A673 (cell line): ENCODE measurements around the gene TRPM3.

Experiments
- EZH2 ChIP-seq: fragments of 200-600 bp; sonication (generic); IDR thresholded peaks from 2 replicates; pipeline ENCODE4 v1.6.1; 2017; ENCODE audit warnings: borderline replicate concordance, low read depth, mild to moderate bottlenecking, mixed read lengths, antibody characterized with exemption, low read length; ENCODE audit not compliant: poor library complexity, severe bottlenecking
- TF ChIP-seq, protein P1 (sequence below): fragments of 300-800, 200-600 bp; sonication (generic); conservative IDR thresholded peaks from 2 replicates; pipeline ENCODE4 v1.5.1; 2017; ENCODE audit warnings: low read depth, mild to moderate bottlenecking, antibody characterized with exemption, low read length, moderate library complexity, mixed read lengths

DNA sequence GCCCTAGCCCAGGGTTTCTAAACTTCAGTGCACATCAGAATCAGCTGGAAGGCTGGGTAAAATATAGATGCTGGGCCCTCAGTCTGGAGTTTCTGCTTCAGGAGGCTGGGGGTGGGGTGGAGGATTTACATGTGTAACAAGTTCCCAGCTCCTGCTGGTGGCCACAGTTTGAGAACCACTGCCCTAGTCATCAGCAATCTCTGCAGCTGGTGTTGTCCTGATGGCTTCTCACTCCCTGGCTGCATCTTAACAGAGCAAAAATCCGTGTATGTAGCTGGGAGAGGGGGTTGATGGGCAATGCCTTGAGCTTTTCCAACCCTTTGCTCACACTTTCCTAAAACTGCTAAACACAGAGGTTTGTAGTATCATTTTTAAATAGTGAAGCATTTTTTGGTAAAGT, 520.9 kb downstream of the TRPM3 start:
- no peak for TF ChIP-seq EZH2
- TF ChIP-seq, protein P1, sequence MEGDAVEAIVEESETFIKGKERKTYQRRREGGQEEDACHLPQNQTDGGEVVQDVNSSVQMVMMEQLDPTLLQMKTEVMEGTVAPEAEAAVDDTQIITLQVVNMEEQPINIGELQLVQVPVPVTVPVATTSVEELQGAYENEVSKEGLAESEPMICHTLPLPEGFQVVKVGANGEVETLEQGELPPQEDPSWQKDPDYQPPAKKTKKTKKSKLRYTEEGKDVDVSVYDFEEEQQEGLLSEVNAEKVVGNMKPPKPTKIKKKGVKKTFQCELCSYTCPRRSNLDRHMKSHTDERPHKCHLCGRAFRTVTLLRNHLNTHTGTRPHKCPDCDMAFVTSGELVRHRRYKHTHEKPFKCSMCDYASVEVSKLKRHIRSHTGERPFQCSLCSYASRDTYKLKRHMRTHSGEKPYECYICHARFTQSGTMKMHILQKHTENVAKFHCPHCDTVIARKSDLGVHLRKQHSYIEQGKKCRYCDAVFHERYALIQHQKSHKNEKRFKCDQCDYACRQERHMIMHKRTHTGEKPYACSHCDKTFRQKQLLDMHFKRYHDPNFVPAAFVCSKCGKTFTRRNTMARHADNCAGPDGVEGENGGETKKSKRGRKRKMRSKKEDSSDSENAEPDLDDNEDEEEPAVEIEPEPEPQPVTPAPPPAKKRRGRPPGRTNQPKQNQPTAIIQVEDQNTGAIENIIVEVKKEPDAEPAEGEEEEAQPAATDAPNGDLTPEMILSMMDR = no peak
